Caco-2 (cell line): Measurements from ENCODE around the gene ACSS1. TPM values are rescaled to one million over a fixed set of nuclear protein-coding genes. Genes with fewer than 3 reads are reported as not detected.

Experiments used
- BruUV-seq: library from RNA; stranded (reverse); fragments of 400-500 nt; replicated peaks from 2 replicates; lab custom pipeline; 2021; lab: Mats Ljungman, UMichigan
- CTCF ChIA-PET: fragments of 300-600 bp; sonication (Branson Sonifier 250); formaldehyde crosslinking; loops from one replicate; lab custom pipeline; 2022; ENCODE audit warnings: antibody characterized with exemption; lab: Charles Lee
- POLR2A ChIA-PET: fragments of 300-600 bp; sonication (Branson Sonifier 250); formaldehyde crosslinking; loops from one replicate; lab custom pipeline; 2022; ENCODE audit warnings: antibody characterized with exemption; lab: Charles Lee
- DNase-seq, 2 experiments: peaks; one replicate each; pipeline versions ENCODE4 v3.0.0 to v3.0.0-alpha.2; 2020 to 2022
- H3K27me3 ChIP-seq: replicated peaks from 2 replicates; pipeline ENCODE4 v1.6.0; 2011; ENCODE audit warnings: low read length; ENCODE audit not compliant: control insufficient read depth, insufficient read depth
- H3K36me3 ChIP-seq: 2 replicates; pipeline ENCODE4 v1.5.1; 2011; ENCODE audit warnings: low read length; ENCODE audit not compliant: control insufficient read depth, insufficient read depth
- H3K4me1 ChIP-seq: fragments of 250-450 bp; sonication (Bioruptor Pico); 2 replicates; pipeline ENCODE4 v1.5.1; 2020; ENCODE audit warnings: mild to moderate bottlenecking
- H3K4me3 ChIP-seq: 2 replicates; pipeline ENCODE4 v1.5.1; 2011; ENCODE audit warnings: low read depth, mild to moderate bottlenecking, control low read depth, low read length
- H3K9me3 ChIP-seq: fragments of 250-450 bp; sonication (Bioruptor Pico); 2 replicates; pipeline ENCODE4 v1.5.1; 2020; ENCODE audit warnings: mild to moderate bottlenecking, moderate library complexity
- H3K27ac Mint-ChIP-seq: one replicate; pipeline ENCODE4 v1.8.0; 2022; ENCODE audit warnings: mixed read lengths; ENCODE audit not compliant: unreplicated experiment
- H3K27me3 Mint-ChIP-seq: one replicate; pipeline ENCODE4 v1.8.0; 2022; ENCODE audit warnings: mixed read lengths; ENCODE audit not compliant: insufficient read depth, unreplicated experiment
- H3K36me3 Mint-ChIP-seq: one replicate; pipeline ENCODE4 v1.8.0; 2022; ENCODE audit warnings: mild to moderate bottlenecking, mixed read lengths; ENCODE audit not compliant: insufficient read depth, unreplicated experiment
- H3K4me1 Mint-ChIP-seq: one replicate; pipeline ENCODE4 v1.8.0; 2022; ENCODE audit warnings: low read depth, mixed read lengths; ENCODE audit not compliant: unreplicated experiment
- H3K4me3 Mint-ChIP-seq: one replicate; pipeline ENCODE4 v1.8.0; 2022; ENCODE audit warnings: mild to moderate bottlenecking, moderate library complexity, mixed read lengths; ENCODE audit not compliant: unreplicated experiment
- H3K9me3 Mint-ChIP-seq: one replicate; pipeline ENCODE4 v1.8.0; 2022; ENCODE audit warnings: mixed read lengths; ENCODE audit not compliant: unreplicated experiment
- intact Hi-C: fragments of 100-400 bp; cut with micrococcal nuclease; formaldehyde crosslinking; loops from one replicate; pipeline ENCODE4 v1.10.0; 2022; ENCODE audit not compliant: unreplicated experiment
- total RNA-seq: library from RNA; stranded (reverse); gene quantifications from 2 replicates; pipeline ENCODE4 v1.2.3, GENCODE V29; 2022
- TF ChIP-seq, protein P1 (sequence below), 2 experiments: fragments of 200-600 bp in 1 of 2; IDR thresholded peaks; 1 replicate in 1 of 2; 2 replicates in 1 of 2; pipeline versions ENCODE4 v1.5.1 to v1.8.0; 2011 to 2022; ENCODE audit warnings: antibody characterized with exemption in 1 of 2, control low read depth in 1 of 2, inconsistent platforms in 1 of 2, low read depth in 1 of 2, low read length in 1 of 2, mild to moderate bottlenecking in 1 of 2, moderate library complexity in 1 of 2; ENCODE audit not compliant: insufficient read depth in 1 of 2, severe bottlenecking in 1 of 2, unreplicated experiment in 1 of 2

Gene ACSS1
- total RNA-seq, 1 experiment from 2014 or later = 113 TPM

DNA sequence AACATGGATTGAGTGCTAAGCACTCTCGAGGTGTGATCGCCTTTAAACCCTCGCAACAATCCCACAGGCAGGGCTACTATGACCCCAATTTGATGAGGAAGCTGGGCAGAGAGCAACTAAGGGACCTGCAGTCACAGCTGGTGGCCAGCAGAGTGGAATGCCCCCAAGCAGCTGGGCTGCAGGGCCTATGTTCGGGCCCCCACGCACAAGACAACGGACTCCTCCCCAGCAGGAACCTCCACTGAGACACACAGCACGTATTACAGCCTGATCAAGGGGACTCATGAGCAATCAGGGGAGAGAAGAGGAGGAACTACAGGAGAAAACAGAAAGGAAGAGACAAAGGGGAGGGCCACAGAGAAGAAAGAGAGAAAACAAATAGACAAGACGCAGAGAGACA is 87.2 kb downstream of the ACSS1 start:
- TF ChIP-seq, protein P1, sequence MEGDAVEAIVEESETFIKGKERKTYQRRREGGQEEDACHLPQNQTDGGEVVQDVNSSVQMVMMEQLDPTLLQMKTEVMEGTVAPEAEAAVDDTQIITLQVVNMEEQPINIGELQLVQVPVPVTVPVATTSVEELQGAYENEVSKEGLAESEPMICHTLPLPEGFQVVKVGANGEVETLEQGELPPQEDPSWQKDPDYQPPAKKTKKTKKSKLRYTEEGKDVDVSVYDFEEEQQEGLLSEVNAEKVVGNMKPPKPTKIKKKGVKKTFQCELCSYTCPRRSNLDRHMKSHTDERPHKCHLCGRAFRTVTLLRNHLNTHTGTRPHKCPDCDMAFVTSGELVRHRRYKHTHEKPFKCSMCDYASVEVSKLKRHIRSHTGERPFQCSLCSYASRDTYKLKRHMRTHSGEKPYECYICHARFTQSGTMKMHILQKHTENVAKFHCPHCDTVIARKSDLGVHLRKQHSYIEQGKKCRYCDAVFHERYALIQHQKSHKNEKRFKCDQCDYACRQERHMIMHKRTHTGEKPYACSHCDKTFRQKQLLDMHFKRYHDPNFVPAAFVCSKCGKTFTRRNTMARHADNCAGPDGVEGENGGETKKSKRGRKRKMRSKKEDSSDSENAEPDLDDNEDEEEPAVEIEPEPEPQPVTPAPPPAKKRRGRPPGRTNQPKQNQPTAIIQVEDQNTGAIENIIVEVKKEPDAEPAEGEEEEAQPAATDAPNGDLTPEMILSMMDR (IDR thresholded peaks at IDR 0.05; ENCODE audit: insufficient read depth in 1 of 2, low read depth in 1 of 2, low read length in 1 of 2, severe bottlenecking in 1 of 2, unreplicated experiment in 1 of 2) = no peak
- H3K9me3 Mint-ChIP-seq = peaks cover 6% of the 10 kb centered on the region
- H3K36me3 Mint-ChIP-seq = peaks cover 39% of the 10 kb centered on the region
- no peak overlapping the region for H3K4me3 Mint-ChIP-seq
- no peaks in the 10 kb centered on the region for H3K4me1 ChIP-seq
- H3K36me3 ChIP-seq = peaks cover 1% of the 10 kb centered on the region
- POLR2A ChIA-PET = no interaction called here
- H3K4me3 ChIP-seq = no peak overlapping the region
- DNase-seq = no peak
- no peaks in the 10 kb centered on the region for H3K4me1 Mint-ChIP-seq
- H3K27me3 ChIP-seq = no peaks in the 10 kb centered on the region
- intact Hi-C loops = no loop called here
- H3K27me3 Mint-ChIP-seq = no peaks in the 10 kb centered on the region
- no peak overlapping the region for H3K27ac Mint-ChIP-seq
- CTCF ChIA-PET = no interaction called here
- 0 out of 2 replicates have a peak, but pooled peaks cover 2% of the 10 kb centered on the region for H3K9me3 ChIP-seq
- BruUV-seq = no TSS peak

DNA sequence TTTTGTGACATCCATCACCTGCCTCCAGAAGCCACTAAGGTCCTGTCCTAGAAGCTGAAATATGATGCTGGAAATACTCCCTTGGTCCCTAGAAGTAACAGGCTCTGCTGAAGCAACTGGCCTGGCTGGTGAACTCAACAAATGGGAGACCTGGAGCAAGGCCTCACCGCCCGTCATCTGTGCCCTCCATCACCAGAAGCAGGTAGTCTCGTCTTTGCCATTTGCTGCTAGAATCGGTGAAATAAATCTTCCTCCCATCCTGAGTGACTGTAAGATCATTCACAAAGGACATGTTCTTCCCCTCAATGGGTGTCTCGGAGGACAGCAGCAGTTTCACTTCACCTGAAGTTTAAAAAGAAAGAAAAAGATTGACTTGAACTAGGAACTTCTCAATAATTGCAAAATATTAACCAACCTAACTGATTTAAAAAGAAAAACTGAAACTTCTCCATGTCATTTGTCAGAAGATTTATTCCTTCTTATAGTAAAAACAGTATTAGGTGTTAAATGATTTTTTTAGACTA is 87.8 kb downstream of the ACSS1 start:
- DNase-seq = no peak
- Mint-ChIP-seq H3K9me3 (no peaks in the 10 kb centered on the region), H3K4me1 (no peaks in the 10 kb centered on the region), H3K4me3 (no peak overlapping the region), H3K36me3 (peaks cover 39% of the 10 kb centered on the region), H3K27ac (no peak overlapping the region), H3K27me3 (no peaks in the 10 kb centered on the region)
- Histone ChIP-seq H3K9me3 (no peaks in the 10 kb centered on the region), H3K4me1 (no peaks in the 10 kb centered on the region), H3K27me3 (no peaks in the 10 kb centered on the region), H3K4me3 (no peak overlapping the region), H3K36me3 (peaks cover 1% of the 10 kb centered on the region)
- intact Hi-C loops = no loop called here
- BruUV-seq = no TSS peak
- ChIA-PET POLR2A (no interaction called here), CTCF (no interaction called here)
- TF ChIP-seq, protein P1 (IDR thresholded peaks at IDR 0.05; ENCODE audit: insufficient read depth in 1 of 2, low read depth in 1 of 2, low read length in 1 of 2, severe bottlenecking in 1 of 2, unreplicated experiment in 1 of 2) = no peak

DNA sequence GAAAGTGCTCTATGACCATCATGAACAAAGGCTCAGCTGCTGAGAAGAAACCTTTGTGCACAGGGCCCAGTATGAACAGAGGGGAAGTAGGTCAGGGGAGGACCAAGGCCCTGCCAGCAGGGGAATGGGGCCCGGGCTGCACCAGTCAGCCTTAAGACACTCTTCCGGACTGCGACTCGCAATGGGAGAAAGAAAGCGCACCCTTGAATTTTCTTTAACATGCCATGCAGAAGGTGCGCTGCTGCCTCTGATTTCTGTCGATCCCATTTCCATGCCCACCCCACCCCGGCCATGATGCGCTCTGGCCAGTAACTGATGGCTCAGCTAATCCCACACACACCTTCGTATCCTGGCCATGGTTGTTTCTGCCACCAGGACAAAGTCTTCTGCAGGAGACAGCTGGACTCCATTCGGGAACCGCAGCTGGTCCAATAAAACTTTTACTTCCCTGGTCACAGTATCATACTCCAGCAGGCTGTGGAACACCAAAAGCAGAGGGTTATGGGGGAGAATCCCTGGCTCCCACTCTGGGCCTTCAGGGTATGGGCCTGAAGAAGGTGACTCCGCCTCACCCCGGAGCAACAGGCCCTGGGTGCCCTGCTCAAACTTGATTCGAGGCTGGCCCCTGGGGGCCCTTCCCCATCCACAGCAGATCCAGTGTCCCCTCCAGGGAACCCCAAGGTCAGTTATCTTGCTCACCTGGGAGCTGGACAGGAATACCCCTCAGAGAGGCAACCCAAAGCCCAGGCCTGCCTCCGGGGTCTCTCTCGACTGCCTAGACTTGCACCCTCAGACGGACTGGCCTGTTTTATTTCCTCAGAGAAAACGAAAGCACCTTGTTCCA is 88.5 kb downstream of the ACSS1 start:
- Mint-ChIP-seq H3K9me3 (no peaks in the 10 kb centered on the region), H3K27ac (no peak overlapping the region), H3K4me3 (no peak overlapping the region), H3K4me1 (no peaks in the 10 kb centered on the region), H3K36me3 (peaks cover 45% of the 10 kb centered on the region), H3K27me3 (no peaks in the 10 kb centered on the region)
- no peaks in the 10 kb centered on the region for H3K9me3 ChIP-seq
- intact Hi-C loops = no loop called here
- peaks cover 1% of the 10 kb centered on the region for H3K36me3 ChIP-seq
- H3K4me3 ChIP-seq = no peak overlapping the region
- CTCF ChIA-PET = no interaction called here
- no peaks in the 10 kb centered on the region for H3K27me3 ChIP-seq
- no peaks in the 10 kb centered on the region for H3K4me1 ChIP-seq
- TF ChIP-seq, protein P1 (IDR thresholded peaks at IDR 0.05; ENCODE audit: insufficient read depth in 1 of 2, low read depth in 1 of 2, low read length in 1 of 2, severe bottlenecking in 1 of 2, unreplicated experiment in 1 of 2) = no peak
- DNase-seq = no peak
- POLR2A ChIA-PET = no interaction called here
- no TSS peak for BruUV-seq
